ENCODE data around the gene TUT7.

Gene TUT7

GRCh38 chr9:86344818-86345217 is 9.4 kb downstream of the TUT7 start:
- no peaks in the 10 kb centered on the region for H3K4me1 ChIP-seq (ENCODE audit: insufficient read depth, insufficient read length)
- no peak for DNase-seq (ENCODE audit: low read depth, low spot score)
- peaks cover 52% of the 10 kb centered on the region for H3K36me3 ChIP-seq (ENCODE audit: insufficient read depth, insufficient read length, low read length)
- no peaks in the 10 kb centered on the region for H3K27me3 ChIP-seq (ENCODE audit: insufficient read depth, insufficient read length)
- no peaks in the 10 kb centered on the region for H3K9me3 ChIP-seq (ENCODE audit: insufficient read depth, low read length)
- H3K4me3 ChIP-seq (ENCODE audit: insufficient read length, low read depth) = no peak overlapping the region
- no peak for TF ChIP-seq ZNF274 (IDR thresholded peaks at IDR 0.05; ENCODE audit: low read depth, low read length)
- TF ChIP-seq YY1 (IDR thresholded peaks at IDR 0.05; ENCODE audit: insufficient read depth, insufficient read length) = no peak
- TF ChIP-seq SUZ12 (IDR thresholded peaks at IDR 0.05; ENCODE audit: extremely low read depth, insufficient read depth, insufficient read length) = no peak
- H3K9ac ChIP-seq (ENCODE audit: insufficient read length, low read depth) = no peak overlapping the region

GRCh38 chr9:86342269-86342668 is 11.9 kb downstream of the TUT7 start:
- no peaks in the 10 kb centered on the region for H3K27me3 ChIP-seq (ENCODE audit: insufficient read depth, insufficient read length)
- H3K9me3 ChIP-seq (ENCODE audit: insufficient read depth, low read length) = no peaks in the 10 kb centered on the region
- peaks cover 65% of the 10 kb centered on the region for H3K36me3 ChIP-seq (ENCODE audit: insufficient read depth, insufficient read length, low read length)
- no peak overlapping the region for H3K9ac ChIP-seq (ENCODE audit: insufficient read length, low read depth)
- no peaks in the 10 kb centered on the region for H3K4me1 ChIP-seq (ENCODE audit: insufficient read depth, insufficient read length)
- DNase-seq (ENCODE audit: low read depth, low spot score) = no peak
- TF ChIP-seq ZNF274 (IDR thresholded peaks at IDR 0.05; ENCODE audit: low read depth, low read length) (no peak), YY1 (IDR thresholded peaks at IDR 0.05; ENCODE audit: insufficient read depth, insufficient read length) (no peak), SUZ12 (IDR thresholded peaks at IDR 0.05; ENCODE audit: extremely low read depth, insufficient read depth, insufficient read length) (no peak)
- H3K4me3 ChIP-seq (ENCODE audit: insufficient read length, low read depth) = no peak overlapping the region

DNA sequence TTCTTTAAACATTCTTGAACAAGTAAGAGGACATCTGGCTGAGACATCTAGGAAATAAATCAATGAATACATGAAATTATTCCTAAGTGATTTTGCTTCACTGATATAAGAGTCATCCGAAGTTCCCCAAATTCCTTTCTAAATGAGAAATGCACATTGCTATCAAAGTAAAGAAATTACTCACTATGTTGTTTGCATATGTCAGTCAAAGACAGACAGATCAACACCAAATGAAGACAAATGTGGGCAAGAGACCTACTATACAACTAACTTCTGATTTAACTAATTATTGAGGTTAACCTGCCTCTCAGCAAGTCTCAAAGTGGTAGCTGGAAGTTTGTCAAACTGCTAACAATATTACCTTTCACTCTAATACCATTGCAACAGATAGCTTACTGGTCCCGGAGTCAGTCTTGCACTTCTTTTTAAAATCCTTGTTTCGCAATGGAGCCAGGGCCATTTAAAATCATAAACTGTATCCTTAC is 13.2 kb downstream of the TUT7 start:
- H3K4me1 ChIP-seq (ENCODE audit: insufficient read depth, insufficient read length) = no peaks in the 10 kb centered on the region
- H3K4me3 ChIP-seq (ENCODE audit: insufficient read length, low read depth) = no peak overlapping the region
- no peak overlapping the region for H3K9ac ChIP-seq (ENCODE audit: insufficient read length, low read depth)
- H3K36me3 ChIP-seq (ENCODE audit: insufficient read depth, insufficient read length, low read length) = peaks cover 73% of the 10 kb centered on the region
- H3K27me3 ChIP-seq (ENCODE audit: insufficient read depth, insufficient read length) = no peaks in the 10 kb centered on the region
- TF ChIP-seq YY1 (IDR thresholded peaks at IDR 0.05; ENCODE audit: insufficient read depth, insufficient read length) (no peak), ZNF274 (IDR thresholded peaks at IDR 0.05; ENCODE audit: low read depth, low read length) (no peak)
- no peaks in the 10 kb centered on the region for H3K9me3 ChIP-seq (ENCODE audit: insufficient read depth, low read length)
- DNase-seq (ENCODE audit: low read depth, low spot score) = no peak

DNA sequence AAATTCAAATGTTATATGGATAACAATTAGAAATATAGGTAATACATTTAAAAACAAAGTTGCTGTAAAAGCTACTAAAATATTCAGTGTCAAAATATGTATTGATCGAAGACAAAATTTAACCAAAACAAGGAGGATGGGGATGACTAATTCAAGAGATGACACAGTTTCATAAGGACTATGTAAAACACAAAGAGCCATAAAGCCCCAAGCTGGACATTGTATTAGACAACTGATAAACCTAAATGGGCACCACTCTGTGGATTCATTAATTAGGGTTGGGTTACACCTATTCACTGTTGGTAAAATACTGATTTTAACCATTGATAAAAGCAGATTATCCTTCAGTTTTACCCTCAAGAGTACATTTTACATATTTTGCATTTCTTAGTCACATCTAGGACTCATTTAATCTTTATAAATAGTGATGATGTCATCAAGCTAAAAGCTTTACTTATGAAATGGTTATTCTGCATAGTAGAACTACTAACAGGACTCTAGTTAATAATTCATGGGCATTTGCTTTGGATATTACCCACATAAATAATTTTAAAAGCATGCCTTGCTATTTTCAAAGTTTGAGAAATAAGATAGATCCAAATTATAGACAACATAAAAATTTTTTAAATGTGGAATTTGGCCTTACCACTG is 13.7 kb downstream of the TUT7 start:
- Histone ChIP-seq H3K36me3 (ENCODE audit: insufficient read depth, insufficient read length, low read length) (peaks cover 70% of the 10 kb centered on the region), H3K4me3 (ENCODE audit: insufficient read length, low read depth) (no peak overlapping the region), H3K4me1 (ENCODE audit: insufficient read depth, insufficient read length) (no peaks in the 10 kb centered on the region), H3K9ac (ENCODE audit: insufficient read length, low read depth) (no peak overlapping the region), H3K27me3 (ENCODE audit: insufficient read depth, insufficient read length) (no peaks in the 10 kb centered on the region), H3K9me3 (ENCODE audit: insufficient read depth, low read length) (no peaks in the 10 kb centered on the region)
- TF ChIP-seq SUZ12 (IDR thresholded peaks at IDR 0.05; ENCODE audit: extremely low read depth, insufficient read depth, insufficient read length) (no peak), ZNF274 (IDR thresholded peaks at IDR 0.05; ENCODE audit: low read depth, low read length) (no peak), YY1 (IDR thresholded peaks at IDR 0.05; ENCODE audit: insufficient read depth, insufficient read length) (no peak)
- DNase-seq (ENCODE audit: low read depth, low spot score) = no peak

DNA sequence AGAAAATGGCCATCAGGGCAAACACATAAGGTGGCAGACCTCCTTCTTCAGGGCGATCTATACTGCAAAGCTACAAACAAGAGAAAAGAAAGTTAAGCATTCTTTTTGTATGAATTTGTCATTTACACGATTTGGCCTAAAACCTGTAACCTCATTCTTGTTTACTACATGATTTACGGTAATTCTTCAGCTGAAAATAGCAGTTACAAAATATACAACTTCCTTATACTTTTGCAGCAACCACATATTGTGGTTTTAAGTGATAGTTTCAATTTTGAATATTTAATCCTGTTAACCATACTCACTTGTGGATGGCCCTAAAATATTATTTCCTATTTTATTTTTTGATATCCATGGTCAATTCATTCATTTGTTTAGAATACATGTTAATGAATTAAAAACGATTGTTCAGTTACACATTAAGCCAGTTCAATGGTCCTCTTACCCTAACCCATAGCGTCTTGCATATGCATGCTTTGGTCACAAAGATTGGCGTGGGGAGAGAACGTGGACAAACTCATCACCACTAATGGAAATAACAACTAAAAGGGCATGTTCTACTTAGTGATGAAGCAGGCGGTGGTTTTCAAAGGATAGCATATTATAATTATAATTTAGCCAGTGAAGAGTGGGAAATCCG is 16.6 kb downstream of the TUT7 start:
- no peaks in the 10 kb centered on the region for H3K4me1 ChIP-seq (ENCODE audit: insufficient read depth, insufficient read length)
- no peak overlapping the region for H3K9ac ChIP-seq (ENCODE audit: insufficient read length, low read depth)
- no peak overlapping the region for H3K4me3 ChIP-seq (ENCODE audit: insufficient read length, low read depth)
- peaks cover 56% of the 10 kb centered on the region for H3K36me3 ChIP-seq (ENCODE audit: insufficient read depth, insufficient read length, low read length)
- DNase-seq (ENCODE audit: low read depth, low spot score) = no peak
- peaks cover 7% of the 10 kb centered on the region; the same call in 1 of the 2 replicates for H3K9me3 ChIP-seq (ENCODE audit: insufficient read depth, low read length)
- no peak for TF ChIP-seq YY1 (IDR thresholded peaks at IDR 0.05; ENCODE audit: insufficient read depth, insufficient read length)
- no peak for TF ChIP-seq ZNF274 (IDR thresholded peaks at IDR 0.05; ENCODE audit: low read depth, low read length)
- no peak for TF ChIP-seq SUZ12 (IDR thresholded peaks at IDR 0.05; ENCODE audit: extremely low read depth, insufficient read depth, insufficient read length)
- no peaks in the 10 kb centered on the region for H3K27me3 ChIP-seq (ENCODE audit: insufficient read depth, insufficient read length)

DNA sequence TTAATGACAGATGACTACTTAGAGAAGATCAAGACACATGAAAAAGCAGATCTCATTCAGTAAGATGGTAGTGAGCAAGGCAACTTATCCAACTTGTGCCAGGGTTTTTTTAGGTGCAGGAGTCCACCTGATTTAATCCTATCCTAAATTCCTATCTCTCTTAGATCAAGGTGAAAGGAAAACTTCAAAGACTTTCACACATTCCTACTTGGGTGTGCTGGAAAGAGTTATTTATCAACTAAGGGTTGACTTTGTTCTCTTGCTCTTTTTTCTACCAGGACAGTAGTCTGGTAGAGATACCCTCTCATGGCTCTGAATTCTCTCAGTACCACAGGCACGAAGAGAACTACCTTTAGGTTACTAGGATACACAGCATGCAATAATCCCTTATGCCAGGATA is 18.2 kb downstream of the TUT7 start:
- TF ChIP-seq YY1 (IDR thresholded peaks at IDR 0.05; ENCODE audit: insufficient read depth, insufficient read length) = no peak
- no peak for TF ChIP-seq ZNF274 (IDR thresholded peaks at IDR 0.05; ENCODE audit: low read depth, low read length)
- no peak for TF ChIP-seq SUZ12 (IDR thresholded peaks at IDR 0.05; ENCODE audit: extremely low read depth, insufficient read depth, insufficient read length)
- Histone ChIP-seq H3K4me3 (ENCODE audit: insufficient read length, low read depth) (no peak overlapping the region), H3K9me3 (ENCODE audit: insufficient read depth, low read length) (peaks cover 7% of the 10 kb centered on the region; the same call in 1 of the 2 replicates), H3K36me3 (ENCODE audit: insufficient read depth, insufficient read length, low read length) (peaks cover 48% of the 10 kb centered on the region), H3K4me1 (ENCODE audit: insufficient read depth, insufficient read length) (no peaks in the 10 kb centered on the region), H3K9ac (ENCODE audit: insufficient read length, low read depth) (no peak overlapping the region), H3K27me3 (ENCODE audit: insufficient read depth, insufficient read length) (no peaks in the 10 kb centered on the region)
- DNase-seq (ENCODE audit: low read depth, low spot score) = no peak

GRCh38 chr9:86333651-86334050 is 20.6 kb downstream of the TUT7 start:
- Histone ChIP-seq H3K9ac (ENCODE audit: insufficient read length, low read depth) (no peak overlapping the region), H3K36me3 (ENCODE audit: insufficient read depth, insufficient read length, low read length) (peaks cover 41% of the 10 kb centered on the region), H3K4me1 (ENCODE audit: insufficient read depth, insufficient read length) (peaks cover 2% of the 10 kb centered on the region), H3K9me3 (ENCODE audit: insufficient read depth, low read length) (peaks cover 7% of the 10 kb centered on the region; the same call in 1 of the 2 replicates), H3K4me3 (ENCODE audit: insufficient read length, low read depth) (no peak overlapping the region), H3K27me3 (ENCODE audit: insufficient read depth, insufficient read length) (no peaks in the 10 kb centered on the region)
- TF ChIP-seq SUZ12 (IDR thresholded peaks at IDR 0.05; ENCODE audit: extremely low read depth, insufficient read depth, insufficient read length) (no peak), YY1 (IDR thresholded peaks at IDR 0.05; ENCODE audit: insufficient read depth, insufficient read length) (no peak), ZNF274 (IDR thresholded peaks at IDR 0.05; ENCODE audit: low read depth, low read length) (no peak)
- DNase-seq (ENCODE audit: low read depth, low spot score) = no peak
